NCI-H2196 (cell line): Measurements from ENCODE around the gene SSR3.

Experiments used
- DNase-seq: peaks from one replicate; lab custom pipeline; 2025; ENCODE audit not compliant: unreplicated experiment; lab: John Stamatoyannopoulos, UW

Gene SSR3

DNA sequence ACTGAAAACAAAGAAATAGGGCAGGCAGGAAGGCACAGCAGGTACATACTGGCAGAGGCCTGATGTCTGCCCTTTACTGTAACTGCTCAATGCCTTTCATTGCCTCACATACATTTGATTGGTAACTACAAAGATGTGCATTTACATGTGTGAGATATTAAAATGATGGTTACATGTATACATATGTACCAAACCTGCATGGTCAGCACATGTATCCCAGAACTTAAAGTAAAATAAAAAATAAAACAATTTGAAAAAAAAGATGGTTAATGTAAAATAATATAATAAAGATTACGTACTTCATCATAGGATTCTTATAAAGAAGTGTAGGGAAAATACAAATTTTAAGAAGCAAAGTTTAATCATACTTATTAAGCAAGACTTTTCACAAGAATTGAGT is 15.1 kb downstream of the SSR3 start:
- DNase-seq: no peak

DNA sequence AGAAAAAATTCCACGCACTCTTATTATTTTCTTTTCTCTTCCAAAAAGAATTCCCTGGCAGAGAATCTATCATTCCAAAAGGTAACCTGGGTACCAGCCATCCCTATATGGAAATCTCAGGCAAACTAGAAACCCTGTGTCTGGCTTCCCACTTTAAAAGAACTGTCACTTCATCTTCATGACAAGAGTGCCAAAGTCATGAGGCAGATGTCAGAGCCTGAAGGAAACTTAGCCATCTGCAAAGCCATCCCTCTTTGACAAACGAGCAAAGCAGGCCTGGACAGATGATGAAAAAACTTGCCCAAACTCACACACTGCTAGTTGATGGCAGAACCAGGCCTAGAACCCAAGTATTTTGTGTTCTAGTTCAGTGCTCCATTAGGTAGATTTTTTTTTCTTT is 15.9 kb downstream of the SSR3 start:
- DNase-seq: no peak

DNA sequence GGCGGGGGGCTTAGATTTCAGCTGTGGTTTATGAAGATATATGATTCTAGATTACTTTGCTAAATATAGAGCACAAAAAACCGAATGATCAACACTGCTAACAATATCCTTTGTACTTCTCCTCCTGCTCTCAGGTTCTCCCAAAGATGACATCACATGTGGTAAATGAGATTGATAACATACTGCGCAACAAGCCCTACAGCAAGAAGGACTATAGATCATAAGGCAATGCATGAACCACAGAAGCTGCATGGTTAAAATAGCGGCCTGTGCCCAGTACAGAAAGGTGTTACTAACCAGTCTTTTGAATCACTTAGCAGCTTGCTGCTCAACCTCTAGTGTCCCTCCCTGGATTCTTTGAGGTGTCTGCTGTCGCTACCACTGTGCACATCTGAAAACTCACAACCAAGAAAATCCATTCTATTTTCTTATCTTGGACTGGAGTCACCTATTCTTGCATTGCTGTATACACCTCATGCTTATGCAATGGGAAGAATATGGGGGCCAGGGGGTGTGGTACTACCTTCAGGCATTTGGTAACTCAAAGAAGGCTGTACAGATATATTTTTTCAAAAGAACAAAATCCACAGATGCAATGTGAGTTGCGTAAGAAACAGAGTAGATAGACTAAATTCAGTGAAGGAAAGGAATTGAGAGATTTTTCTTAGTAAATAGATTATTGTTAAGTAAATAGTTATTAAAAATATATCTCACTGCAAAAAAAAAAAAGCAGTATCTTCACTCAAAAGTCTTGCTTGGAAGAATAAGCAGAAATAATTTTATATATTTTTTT is 18.2 kb downstream of the SSR3 start:
- DNase-seq: no peak

DNA sequence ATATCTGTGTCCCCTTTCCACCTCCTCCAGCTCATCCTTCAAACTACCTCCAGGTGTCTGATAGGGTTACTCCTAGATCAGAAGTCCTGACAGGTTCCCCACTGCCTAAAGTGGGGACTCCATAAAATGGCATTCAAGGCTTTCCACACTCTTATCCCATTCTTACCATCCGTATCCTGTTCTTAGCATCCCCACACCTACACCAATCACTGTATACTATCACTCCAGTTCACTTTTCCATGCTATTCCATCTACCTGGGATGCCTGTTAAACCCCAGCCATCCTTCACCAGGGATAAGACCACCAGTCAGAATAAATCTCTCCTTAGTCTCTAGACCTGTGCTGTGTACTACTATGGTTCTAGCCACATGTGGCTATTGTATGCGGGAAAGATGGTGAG is 19.1 kb downstream of the SSR3 start:
- no peak for DNase-seq

DNA sequence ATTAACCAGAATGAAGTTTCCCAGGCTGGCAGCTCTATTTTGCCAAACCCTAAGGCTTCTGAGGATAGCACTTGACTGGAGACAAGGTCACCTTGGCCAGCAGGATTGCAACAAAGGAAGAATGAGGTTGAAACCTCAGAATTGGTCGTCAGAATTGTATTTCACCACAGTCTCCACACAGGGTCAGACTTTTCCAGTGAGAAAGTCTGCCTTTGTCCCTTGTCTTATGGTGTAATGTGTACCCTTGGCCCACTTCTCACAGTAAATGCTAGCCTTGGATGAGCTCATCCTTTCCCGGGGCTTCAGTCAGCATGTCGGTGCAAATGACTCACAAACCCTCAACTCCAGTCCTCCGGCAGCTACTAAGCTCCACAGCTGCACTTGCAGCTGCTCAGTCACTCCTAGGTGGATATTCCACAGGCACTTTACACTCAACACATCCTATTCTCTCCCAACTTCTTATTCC is 19.7 kb downstream of the SSR3 start:
- DNase-seq: peak; percentile 22

DNA sequence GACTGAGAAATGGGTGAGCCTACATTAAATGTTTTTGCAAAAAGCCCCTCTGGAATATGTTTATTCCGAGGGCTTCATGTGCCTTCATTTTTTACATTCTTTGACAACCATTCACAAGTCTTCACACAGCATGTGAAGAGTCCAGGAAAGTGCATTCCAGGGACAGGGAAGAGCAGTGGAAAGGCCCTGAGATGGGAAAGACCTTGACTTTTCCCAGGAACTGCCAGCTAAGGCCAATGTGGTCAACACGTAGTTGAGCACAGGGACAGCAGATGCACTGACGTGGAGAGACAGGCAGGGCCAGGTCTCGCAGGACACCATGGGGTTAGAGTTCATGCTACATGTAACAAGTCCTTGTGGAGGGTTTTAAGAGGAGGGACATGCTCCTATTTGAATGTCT is 21.7 kb downstream of the SSR3 start:
- DNase-seq: no peak

DNA sequence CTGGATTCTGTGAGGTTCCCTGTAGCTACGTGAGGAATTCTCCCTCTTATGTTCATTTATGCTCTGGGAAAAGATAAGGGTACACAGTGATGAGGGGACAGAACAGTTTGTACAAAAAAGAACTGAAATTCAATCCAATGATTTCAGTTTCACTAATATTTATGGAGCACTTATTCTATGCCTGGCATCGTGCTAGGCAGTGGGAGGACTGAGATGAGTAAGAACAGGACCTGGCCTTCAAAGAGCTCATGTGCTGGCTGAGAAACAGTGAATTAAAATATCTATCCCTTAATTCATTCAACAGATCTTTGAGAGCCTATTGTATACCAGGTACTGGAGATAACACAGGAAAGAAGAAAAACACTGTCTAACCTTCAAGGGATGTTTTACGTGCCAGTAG is 22.2 kb downstream of the SSR3 start:
- DNase-seq: no peak

DNA sequence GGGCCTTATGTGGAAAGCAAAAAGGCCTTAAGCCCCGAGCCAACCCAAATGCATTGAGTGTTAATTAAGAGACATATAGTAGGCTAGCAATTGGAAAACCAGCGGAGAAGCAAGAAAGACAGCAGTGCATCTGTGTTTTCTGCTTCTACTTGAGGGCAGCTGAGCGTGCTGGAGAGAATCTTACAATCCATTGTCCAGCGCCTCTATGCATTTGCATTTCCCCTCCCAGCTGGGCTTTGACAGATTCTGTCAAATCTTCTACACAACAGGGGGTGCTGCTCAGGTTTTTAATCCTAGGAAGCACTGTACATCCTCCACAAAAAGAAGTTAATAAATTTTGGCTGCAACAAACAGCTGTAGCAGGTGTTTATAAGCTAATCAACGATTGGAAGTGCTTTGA is 23.9 kb downstream of the SSR3 start:
- no peak for DNase-seq

DNA sequence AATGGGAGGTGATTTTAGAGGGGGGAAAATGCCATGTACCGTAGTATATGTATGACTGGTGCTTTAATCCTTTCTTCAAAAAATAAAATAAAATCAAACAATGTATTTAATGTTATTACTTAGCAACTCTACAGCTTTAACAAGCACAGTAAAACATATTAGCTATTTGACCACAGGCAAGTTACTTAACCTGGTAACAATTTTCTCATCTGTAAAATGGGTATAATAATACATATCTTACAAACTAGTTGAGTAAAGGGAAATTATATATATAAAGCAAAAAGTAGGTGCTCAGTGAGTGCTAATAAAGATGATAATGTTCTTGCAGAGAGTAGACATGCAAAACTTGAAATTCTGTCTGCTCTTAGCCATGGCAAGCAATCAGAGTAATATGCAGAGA is 27.9 kb downstream of the SSR3 start:
- DNase-seq: no peak

DNA sequence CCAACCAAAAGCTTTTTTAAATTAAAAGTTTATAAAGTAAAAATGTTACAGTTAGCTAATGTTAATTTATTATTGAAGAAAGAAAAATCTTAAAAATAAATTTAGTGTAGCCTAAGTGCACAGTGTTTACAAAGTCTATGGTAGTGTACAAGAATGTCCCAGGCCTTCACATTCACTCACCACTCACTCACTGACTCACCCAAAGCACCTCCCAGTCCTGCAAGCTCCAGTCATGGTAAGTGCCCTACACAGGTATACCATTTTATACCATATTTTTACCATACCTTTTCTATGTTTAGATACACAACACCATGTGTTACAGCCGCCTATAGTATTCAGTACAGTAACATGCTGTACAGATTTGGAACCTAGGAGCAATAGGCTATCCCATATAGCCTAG is 29.1 kb downstream of the SSR3 start:
- DNase-seq: no peak

DNA sequence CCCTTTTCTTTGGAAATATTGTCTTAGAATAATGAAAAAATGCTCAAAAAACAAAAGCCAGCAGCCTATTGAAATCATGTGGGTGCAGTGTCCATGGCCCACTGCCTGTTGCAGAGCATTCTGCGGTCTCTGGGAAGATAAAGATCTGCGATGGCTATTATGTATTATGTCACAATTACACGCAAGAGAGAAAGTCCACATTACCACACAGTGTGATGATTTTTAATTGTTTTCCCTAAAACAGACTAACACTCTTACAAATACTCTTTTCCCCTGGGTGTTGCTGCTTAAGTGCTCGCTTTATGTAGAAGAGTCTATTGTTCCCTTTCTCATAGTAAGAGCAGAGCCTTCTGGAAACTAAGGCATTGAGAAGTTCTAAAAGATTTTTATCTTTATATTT is 32.2 kb downstream of the SSR3 start:
- no peak for DNase-seq

DNA sequence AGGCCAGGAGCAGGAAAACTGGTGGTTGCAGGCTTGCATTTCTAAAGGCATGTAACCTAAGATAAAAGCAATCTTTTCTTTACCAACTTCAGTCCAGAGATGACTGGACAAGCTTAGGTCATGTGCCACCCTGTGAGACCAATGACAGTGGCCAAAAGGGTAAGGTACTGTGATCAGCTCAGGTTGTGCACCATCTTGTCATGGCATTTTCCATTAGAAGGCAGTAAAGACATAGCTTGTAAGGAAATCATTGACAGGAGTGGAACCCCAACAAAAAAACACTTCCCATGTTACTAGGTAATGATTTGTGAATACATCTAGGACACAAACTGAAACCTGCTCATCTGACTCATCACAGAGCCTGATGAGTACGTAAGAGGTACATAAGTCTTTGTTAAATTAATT is 35.2 kb downstream of the SSR3 start:
- DNase-seq: no peak

DNA sequence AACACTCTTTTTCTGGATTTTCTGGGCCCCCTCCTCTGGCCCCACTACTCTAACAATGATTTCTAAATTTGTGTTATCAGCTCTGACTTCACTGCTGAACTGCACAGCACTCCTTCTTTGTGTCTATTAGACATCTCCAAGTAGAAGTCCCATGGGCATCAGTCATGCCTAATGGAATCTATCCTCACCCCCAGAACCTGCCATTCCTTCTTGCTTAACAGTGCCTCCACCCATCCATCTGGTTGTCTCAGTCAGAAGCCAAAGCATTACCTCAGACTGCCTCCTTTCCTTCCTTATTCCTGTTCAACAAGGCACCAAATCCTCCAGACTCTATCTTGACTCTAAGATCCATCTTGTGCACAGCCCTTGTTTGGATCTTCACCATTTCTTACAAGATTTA is 36.2 kb downstream of the SSR3 start:
- DNase-seq: no peak

DNA sequence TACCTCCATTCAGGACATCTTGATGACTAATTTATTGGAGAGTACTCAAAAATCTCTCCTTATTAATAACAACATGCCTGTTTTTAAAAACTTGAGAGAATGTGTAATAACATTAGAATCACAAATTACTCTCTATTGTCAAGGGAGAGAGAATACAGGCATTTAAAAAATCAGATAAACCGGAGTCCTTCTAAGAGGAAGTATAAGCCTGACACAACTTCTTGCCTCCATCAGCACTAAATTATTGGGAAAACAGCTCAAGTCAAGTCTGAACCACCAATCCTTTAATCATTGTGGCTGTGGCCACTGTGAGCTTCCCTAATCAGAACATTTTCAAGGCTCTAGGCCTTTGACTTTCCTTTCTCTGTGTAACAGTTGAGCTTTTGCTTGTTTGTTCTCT is 38.0 kb downstream of the SSR3 start:
- no peak for DNase-seq

DNA sequence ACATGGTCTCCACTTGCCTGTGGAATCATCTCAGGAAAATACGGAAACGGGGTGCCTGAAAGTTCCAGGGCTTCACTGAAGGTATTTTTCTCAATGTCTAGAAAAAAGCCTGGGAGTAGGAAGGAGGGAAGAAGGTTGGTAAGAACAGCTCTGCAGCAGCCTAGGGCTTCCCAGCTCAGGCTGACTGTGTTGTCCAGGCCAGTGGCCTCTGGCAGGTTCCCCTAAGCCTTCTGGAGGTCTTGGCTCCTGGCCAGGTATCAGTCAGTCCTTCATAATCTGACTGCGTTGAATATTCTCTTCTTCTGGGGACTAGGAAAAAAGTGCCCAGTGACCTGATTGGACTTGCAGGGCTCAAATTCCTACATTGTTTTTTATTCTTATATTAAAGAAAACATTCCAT is 38.6 kb downstream of the SSR3 start:
- no peak for DNase-seq

DNA sequence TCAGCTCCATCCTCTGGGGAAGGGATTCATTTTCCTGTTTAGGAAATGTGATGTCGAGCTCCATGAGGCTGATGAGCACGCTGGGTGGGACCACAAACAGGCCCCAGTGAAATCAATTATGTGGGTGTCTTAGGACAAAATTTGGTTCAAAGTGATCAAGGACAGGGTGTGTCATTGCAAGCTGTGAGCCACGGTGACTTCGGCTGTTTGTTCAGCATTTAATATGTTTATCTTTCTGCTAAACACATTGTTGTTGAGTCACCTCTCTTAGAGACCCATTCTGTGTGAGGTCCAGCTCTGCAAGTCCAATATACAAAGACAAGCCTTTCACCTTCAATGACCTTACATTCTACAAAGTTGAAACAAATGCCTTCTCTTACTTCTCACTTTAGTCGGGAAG is 41.3 kb downstream of the SSR3 start:
- no peak for DNase-seq

DNA sequence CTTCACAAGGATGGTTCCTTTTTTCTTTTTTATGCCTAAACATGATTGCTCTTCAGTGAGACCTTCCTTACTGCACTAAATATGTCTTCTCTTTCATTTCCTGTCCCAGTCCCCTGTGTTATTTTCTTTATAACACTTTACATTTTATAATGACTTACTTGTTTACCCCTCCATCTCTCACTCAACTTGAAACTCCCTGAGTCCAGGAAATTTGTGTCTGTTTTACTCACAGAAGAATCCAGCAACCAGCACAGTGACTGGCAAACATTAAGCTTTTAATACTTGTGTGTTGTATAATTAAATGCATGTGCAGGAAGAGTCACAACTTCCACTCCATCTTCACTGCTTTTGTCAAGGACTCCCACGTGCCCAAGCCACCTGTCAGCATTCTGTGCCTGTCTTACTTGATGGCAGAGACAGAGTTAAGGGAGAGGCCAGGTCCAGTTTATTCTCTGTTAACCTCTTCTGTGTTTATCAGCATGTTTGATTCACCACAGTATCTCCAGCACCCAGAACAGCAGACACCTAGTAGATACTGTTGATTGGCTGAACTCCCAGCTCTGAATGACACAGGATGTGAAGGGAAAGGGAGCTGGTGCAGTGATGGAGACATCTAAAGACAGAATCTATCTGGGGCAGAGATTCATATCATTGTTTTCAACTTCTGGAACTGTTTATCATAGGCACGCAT is 42.8 kb downstream of the SSR3 start:
- no peak for DNase-seq

DNA sequence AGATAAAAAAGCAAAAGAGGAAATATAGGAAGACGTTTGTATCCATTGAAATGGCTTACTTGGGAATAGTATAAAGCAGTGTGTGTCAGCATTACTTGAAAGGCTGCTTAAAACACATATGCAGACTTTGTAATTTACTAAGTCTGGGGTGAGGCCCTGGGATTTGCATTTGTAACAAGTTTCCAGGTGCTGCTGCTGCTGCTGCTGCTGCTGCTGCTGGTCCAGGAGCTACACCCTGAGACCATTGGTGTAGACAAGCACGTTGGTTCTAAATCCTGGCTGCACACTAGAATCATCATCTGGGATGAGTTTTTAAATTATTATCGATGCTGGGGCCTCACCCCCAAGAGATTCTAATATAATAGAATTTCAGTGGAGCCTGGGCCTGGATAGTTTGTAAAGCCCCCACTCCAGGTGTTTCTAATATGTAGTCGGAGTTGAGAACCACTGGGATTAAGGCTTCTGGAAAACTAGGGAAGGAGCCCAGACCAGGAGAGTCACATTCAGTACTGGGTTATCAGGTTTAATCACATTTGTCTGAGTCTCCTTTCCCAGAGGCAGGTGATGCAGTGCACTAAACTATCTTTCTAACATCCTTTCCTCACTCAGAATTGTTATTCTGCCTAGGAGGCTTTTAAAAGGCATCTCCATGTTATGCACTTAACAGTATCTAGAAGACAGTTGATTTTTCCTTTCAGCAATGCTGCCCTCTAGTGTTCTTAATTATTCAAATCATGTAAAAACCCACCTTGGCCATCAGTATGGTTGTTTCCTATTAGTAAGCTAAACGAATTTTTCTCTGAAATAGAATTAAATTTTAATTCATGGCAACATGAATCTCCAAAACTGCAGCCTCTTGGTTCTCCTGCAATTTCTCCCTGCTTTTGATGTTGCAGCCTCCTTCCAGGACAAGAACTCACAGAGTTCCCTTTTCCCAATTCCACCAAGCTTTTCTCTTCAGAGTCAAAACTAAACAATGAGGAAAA is 45.4 kb downstream of the SSR3 start:
- peak; percentile 64 for DNase-seq

DNA sequence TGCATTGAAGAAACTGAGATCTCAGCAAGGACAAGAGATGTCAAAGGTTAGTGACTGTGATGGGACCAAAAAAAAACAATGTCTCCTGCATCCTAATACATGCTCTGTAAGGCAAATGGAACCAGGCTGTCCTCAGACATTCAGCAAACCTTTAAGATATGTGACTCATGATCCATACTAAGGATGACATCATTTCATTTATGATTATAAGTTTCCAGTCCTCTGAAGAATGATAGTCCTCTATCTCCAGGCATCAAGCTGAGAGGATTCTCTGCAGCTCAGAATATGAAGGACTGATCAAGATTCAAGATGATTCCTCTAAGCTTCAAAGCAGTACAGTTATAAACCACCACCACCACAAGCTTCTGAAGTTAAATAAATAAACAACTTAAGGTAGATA is 47.6 kb downstream of the SSR3 start:
- no peak for DNase-seq

DNA sequence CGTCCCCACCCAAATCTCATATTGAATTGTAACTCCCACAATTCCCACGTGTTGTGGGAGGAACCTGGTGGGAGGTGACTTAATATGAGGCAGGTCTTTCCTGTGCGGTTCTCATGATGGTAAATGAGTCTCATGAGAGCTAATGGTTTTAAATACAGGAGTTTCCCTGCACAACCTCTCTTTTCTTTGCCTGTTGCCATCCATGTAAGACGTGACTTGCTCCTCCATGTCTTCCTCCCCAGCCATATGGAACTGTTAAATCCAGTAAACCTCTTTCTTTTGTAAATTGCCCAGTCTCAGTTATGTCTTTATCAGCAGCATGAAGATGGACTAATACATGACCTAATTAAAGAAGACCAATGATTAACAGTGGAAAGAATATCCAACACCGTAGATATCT is 56.6 kb downstream of the SSR3 start:
- DNase-seq: no peak

DNA sequence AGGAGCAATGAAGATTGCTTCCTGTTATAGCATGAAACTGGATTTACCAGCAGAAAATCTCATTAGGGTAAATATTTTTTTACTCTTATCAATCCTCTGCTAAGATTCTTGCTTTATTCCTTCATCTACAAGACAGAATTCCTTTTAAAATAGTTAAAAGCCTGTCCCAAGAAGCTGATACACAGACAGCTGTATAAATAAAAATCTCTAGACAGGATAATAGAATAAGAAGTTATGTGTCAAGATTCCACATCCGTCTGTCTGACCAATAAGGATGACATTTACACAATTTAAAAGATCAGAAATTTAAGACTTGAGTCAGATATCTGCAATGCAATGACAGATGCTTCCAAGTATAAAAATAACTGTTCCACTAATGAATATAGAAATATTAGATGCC is 57.6 kb downstream of the SSR3 start:
- DNase-seq: no peak

DNA sequence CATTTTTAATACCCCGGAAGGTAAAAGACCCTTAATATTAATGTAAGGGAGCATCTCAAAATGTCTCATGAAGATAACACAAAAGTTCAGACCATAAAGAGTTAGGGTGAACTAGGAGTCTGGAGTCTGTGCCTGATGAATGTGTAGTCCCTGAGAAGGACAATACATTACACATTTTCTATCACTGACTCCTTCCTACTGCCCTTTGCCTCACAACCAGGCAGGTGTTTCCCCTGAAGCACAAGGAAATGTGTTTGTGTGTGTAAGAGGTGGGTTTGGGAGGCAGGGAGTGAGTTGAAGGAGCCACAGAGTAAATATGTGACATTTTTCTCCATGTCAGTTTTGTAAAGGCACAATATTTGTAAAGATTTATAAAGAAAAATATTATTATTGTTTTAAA is 59.1 kb downstream of the SSR3 start:
- no peak for DNase-seq
